Loucy (cell line): ENCODE results near the gene S100A13.
A peak's percentile ranks its signal among the peaks of the same experiment; 100 is the strongest.
"Not testable (repeated sequence)": the region's sequence is repeated elsewhere in the genome, so short reads cannot be mapped to it uniquely, and the experiment has no call there.

Source experiments
- H2AFZ ChIP-seq: fragments of 200-600 bp; sonication (generic); 2 replicates; pipeline ENCODE4 v1.6.0; 2016; ENCODE audit warnings: antibody characterized with exemption, mild to moderate bottlenecking, low read length, moderate library complexity
- H3F3A ChIP-seq: fragments of 200-600 bp; 2 replicates; pipeline ENCODE4 v1.6.0; 2016; ENCODE audit warnings: antibody characterized with exemption, low read depth, mild to moderate bottlenecking
- H3K27me3 ChIP-seq: fragments of 200-600 bp; sonication (generic); 2 replicates; pipeline ENCODE4 v1.6.1; 2014; ENCODE audit warnings: low read length, mild to moderate bottlenecking; ENCODE audit not compliant: insufficient read depth, poor library complexity, severe bottlenecking
- H3K36me3 ChIP-seq: fragments of 200-600 bp; sonication (generic); 2 replicates; pipeline ENCODE4 v1.6.1; 2016; ENCODE audit warnings: low read length; ENCODE audit not compliant: insufficient read depth
- H3K4me1 ChIP-seq: fragments of 200-600 bp; sonication (generic); 2 replicates; pipeline ENCODE4 v1.5.1; 2014; ENCODE audit warnings: low read length, mild to moderate bottlenecking; ENCODE audit not compliant: insufficient read depth, poor library complexity, severe bottlenecking
- H3K4me2 ChIP-seq: fragments of 200-600 bp; sonication (generic); 2 replicates; pipeline ENCODE4 v1.6.0; 2014; ENCODE audit warnings: antibody characterized with exemption, low read length, low read depth, mild to moderate bottlenecking; ENCODE audit not compliant: poor library complexity, severe bottlenecking
- H3K4me3 ChIP-seq: fragments of 200-600 bp; sonication (generic); 2 replicates; pipeline ENCODE4 v1.5.1; 2014; ENCODE audit warnings: low read length, mild to moderate bottlenecking, mixed read lengths; ENCODE audit not compliant: poor library complexity, severe bottlenecking
- H3K79me2 ChIP-seq: fragments of 200-600 bp; sonication (generic); 2 replicates; pipeline ENCODE4 v1.6.1; 2014; ENCODE audit warnings: low read length; ENCODE audit not compliant: insufficient read depth
- H3K9ac ChIP-seq: fragments of 200-600 bp; sonication (generic); 2 replicates; pipeline ENCODE4 v1.6.0; 2014; ENCODE audit warnings: mild to moderate bottlenecking, low read depth, low read length, moderate library complexity; ENCODE audit not compliant: poor library complexity, severe bottlenecking
- H3K9me2 ChIP-seq: fragments of 200-600 bp; sonication (generic); replicated peaks from 2 replicates; pipeline ENCODE4 v1.6.1; 2016; ENCODE audit warnings: low read depth, low read length, mixed read lengths
- H3K9me3 ChIP-seq: fragments of 200-600 bp; sonication (generic); 2 replicates; pipeline ENCODE4 v1.6.1; 2014; ENCODE audit warnings: mild to moderate bottlenecking, antibody characterized with exemption, low read length, low read depth; ENCODE audit not compliant: insufficient read depth
- H4K20me1 ChIP-seq: fragments of 200-600 bp; sonication (generic); 2 replicates; pipeline ENCODE4 v1.6.0; 2014; ENCODE audit warnings: antibody characterized with exemption, low read length, mild to moderate bottlenecking; ENCODE audit not compliant: insufficient read depth, poor library complexity, severe bottlenecking
- CTCF ChIP-seq: fragments of 200-600 bp; sonication (generic); conservative IDR thresholded peaks from 2 replicates; pipeline ENCODE4 v1.5.1; 2014; ENCODE audit warnings: mild to moderate bottlenecking, antibody characterized with exemption, low read length
- EZH2phosphoT487 ChIP-seq: fragments of 200-600 bp; IDR thresholded peaks from 2 replicates; pipeline ENCODE4 v1.6.1; 2018; ENCODE audit warnings: antibody characterized with exemption, mild to moderate bottlenecking, moderate library complexity, borderline replicate concordance

Gene S100A13

GRCh38 chr1:153588482-153588881, 38.8 kb downstream of the S100A13 start:
- Histone ChIP-seq H3K4me1 (no peaks in the 10 kb centered on the region), H3K9me2 (no peaks in the 10 kb centered on the region), H3K9me3 (no peaks in the 10 kb centered on the region), H3F3A (no peaks in the 10 kb centered on the region), H3K79me2 (no peaks in the 10 kb centered on the region), H2AFZ (no peak overlapping the region), H3K36me3 (no peaks in the 10 kb centered on the region), H3K27me3 (no peaks in the 10 kb centered on the region), H3K4me2 (no peak overlapping the region), H4K20me1 (no peaks in the 10 kb centered on the region), H3K9ac (no peak overlapping the region), H3K4me3 (no peak overlapping the region)
- no peak for TF ChIP-seq EZH2phosphoT487
- no peak for TF ChIP-seq CTCF

- H3K27me3 ChIP-seq, H3K9me3 ChIP-seq, H2AFZ ChIP-seq, H3K79me2 ChIP-seq, H3K4me1 ChIP-seq, H3K9me2 ChIP-seq, H3F3A ChIP-seq, H3K9ac ChIP-seq, H3K4me3 ChIP-seq, H3K36me3 ChIP-seq, H3K4me2 ChIP-seq, H4K20me1 ChIP-seq: not testable (repeated sequence)
These were observed 39.3 kb downstream of the S100A13 start for GRCh38 chr1:153588033-153588432.

- no peaks in the 10 kb centered on the region for H3K79me2 ChIP-seq
- TF ChIP-seq CTCF (no peak), EZH2phosphoT487 (no peak)
- H3K27me3 ChIP-seq = no peaks in the 10 kb centered on the region
- no peaks in the 10 kb centered on the region for H3K36me3 ChIP-seq
- H3K9ac ChIP-seq = no peak overlapping the region
- H3K4me3 ChIP-seq = no peak overlapping the region
- H3F3A ChIP-seq = no peaks in the 10 kb centered on the region
- peak overlapping the region; percentile 73; the same call in 1 of the 2 replicates for H2AFZ ChIP-seq
- no peaks in the 10 kb centered on the region for H3K9me3 ChIP-seq
- no peak overlapping the region for H3K4me2 ChIP-seq
- no peaks in the 10 kb centered on the region for H3K9me2 ChIP-seq
- no peaks in the 10 kb centered on the region for H3K4me1 ChIP-seq
- H4K20me1 ChIP-seq = no peaks in the 10 kb centered on the region
These were observed 40.0 kb downstream of the S100A13 start for GRCh38 chr1:153587314-153587713.

GRCh38 chr1:153586347-153586746, 41.0 kb downstream of the S100A13 start:
- Histone ChIP-seq H3K27me3 (no peaks in the 10 kb centered on the region), H3K79me2 (no peaks in the 10 kb centered on the region), H3K36me3 (no peaks in the 10 kb centered on the region), H3K9me3 (no peaks in the 10 kb centered on the region), H4K20me1 (no peaks in the 10 kb centered on the region), H3F3A (no peaks in the 10 kb centered on the region), H2AFZ (no peak overlapping the region), H3K9me2 (no peaks in the 10 kb centered on the region), H3K4me2 (no peak overlapping the region), H3K4me1 (no peaks in the 10 kb centered on the region), H3K4me3 (no peak overlapping the region), H3K9ac (no peak overlapping the region)
- TF ChIP-seq CTCF = no peak
- no peak for TF ChIP-seq EZH2phosphoT487
